Muscle layer of colon (tissue), 2 donors: ENCODE results near the gene CAMK2G.

Experiments
- H3K27ac ChIP-seq: one replicate; pipeline ENCODE4 v1.7.0; 2013; ENCODE audit warnings: low read depth, mild to moderate bottlenecking, low read length, moderate library complexity
- H3K27me3 ChIP-seq, 2 donors: one replicate each; pipeline ENCODE4 v1.7.0; 2013; ENCODE audit warnings: low read length in 2 of 2, mild to moderate bottlenecking in 2 of 2; ENCODE audit not compliant: insufficient read depth in 2 of 2, control insufficient read depth in 1 of 2
- H3K36me3 ChIP-seq: one replicate; pipeline ENCODE4 v1.7.0; 2013; ENCODE audit warnings: mild to moderate bottlenecking, low read length; ENCODE audit not compliant: insufficient read depth
- H3K4me1 ChIP-seq: one replicate; pipeline ENCODE4 v1.7.0; 2013; ENCODE audit warnings: mild to moderate bottlenecking, low read length; ENCODE audit not compliant: insufficient read depth
- H3K4me3 ChIP-seq, 2 donors: one replicate each; pipeline ENCODE4 v1.7.0; 2013; ENCODE audit warnings: low read length in 2 of 2, low read depth in 1 of 2, mild to moderate bottlenecking in 1 of 2, moderate library complexity in 1 of 2
- H3K9ac ChIP-seq: one replicate; pipeline ENCODE4 v1.7.0; 2013; ENCODE audit warnings: low read length
- H3K9me3 ChIP-seq: one replicate; pipeline ENCODE4 v1.7.0; 2013; ENCODE audit warnings: mild to moderate bottlenecking, low read length
- donor health status: abdominal sarcoma.
- donor health status: Adenocarcinoma of cecum.

CAMK2G gene

DNA sequence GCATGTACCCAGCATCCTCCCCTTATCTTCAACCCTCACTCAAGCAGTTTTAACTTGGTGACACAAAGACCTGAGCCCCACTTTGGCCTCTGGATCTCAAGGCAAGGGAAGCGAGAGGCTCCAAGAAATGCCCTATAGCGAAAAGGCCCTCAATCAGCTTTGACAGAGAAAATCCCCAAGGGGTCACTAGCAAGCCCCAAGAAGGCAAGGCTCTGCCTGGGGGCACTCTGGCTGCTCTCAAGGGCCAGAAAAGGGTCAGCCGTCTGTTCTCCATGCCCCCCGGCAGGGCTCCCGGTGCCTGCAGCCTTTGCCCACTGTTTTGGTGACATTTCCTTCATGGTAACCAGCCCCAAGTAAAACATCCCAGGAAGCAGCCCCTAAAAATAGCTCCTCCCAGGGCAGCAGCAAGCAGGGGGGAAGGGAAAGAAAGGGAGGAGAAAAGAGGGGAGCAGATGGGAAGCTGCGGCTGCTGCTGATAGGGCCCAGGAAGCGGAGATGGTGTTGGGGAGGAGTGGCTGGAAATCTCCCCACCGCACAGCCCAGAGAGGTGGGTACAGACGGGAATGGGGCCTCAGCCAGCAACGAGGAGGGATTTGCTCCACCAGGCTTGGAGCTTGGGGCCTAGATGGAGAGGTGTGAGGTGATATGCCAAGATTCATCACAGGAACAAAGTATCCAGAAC is 7.1 kb downstream of the CAMK2G start:
- peaks cover 44% of the 10 kb centered on the region for H3K36me3 ChIP-seq
- H3K27ac ChIP-seq = peak overlapping the region; percentile 74
- H3K4me3 ChIP-seq = peak overlapping the region in 1 of 2 donors; percentile 28
- peaks cover 89% of the 10 kb centered on the region for H3K4me1 ChIP-seq
- H3K9me3 ChIP-seq = no peaks in the 10 kb centered on the region
- peak overlapping the region; percentile 44 for H3K9ac ChIP-seq
- H3K27me3 ChIP-seq = no peaks in the 10 kb centered on the region

DNA sequence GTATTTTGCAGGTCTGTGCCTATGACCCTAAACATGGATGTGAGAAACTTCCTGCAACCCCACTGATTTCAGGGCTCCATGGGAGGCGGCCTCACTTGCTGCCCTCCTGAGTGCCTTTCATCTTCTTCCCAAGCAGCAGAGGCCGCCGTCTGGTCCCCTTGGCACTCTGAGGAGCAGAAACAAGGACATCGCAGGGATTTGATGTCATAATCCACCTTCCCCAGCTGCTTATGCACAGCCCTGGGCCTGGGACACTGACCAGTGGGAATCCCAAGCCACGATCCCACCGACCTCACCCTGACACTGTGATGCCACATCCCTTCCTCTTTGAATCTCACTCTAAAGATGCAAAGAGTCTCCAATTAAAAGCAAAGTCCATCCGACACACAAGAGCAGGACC is 7.7 kb downstream of the CAMK2G start:
- H3K9ac ChIP-seq = peak overlapping the region; percentile 44
- peak overlapping the region in 1 of 2 donors; percentile 28 for H3K4me3 ChIP-seq
- peaks cover 89% of the 10 kb centered on the region for H3K4me1 ChIP-seq

DNA sequence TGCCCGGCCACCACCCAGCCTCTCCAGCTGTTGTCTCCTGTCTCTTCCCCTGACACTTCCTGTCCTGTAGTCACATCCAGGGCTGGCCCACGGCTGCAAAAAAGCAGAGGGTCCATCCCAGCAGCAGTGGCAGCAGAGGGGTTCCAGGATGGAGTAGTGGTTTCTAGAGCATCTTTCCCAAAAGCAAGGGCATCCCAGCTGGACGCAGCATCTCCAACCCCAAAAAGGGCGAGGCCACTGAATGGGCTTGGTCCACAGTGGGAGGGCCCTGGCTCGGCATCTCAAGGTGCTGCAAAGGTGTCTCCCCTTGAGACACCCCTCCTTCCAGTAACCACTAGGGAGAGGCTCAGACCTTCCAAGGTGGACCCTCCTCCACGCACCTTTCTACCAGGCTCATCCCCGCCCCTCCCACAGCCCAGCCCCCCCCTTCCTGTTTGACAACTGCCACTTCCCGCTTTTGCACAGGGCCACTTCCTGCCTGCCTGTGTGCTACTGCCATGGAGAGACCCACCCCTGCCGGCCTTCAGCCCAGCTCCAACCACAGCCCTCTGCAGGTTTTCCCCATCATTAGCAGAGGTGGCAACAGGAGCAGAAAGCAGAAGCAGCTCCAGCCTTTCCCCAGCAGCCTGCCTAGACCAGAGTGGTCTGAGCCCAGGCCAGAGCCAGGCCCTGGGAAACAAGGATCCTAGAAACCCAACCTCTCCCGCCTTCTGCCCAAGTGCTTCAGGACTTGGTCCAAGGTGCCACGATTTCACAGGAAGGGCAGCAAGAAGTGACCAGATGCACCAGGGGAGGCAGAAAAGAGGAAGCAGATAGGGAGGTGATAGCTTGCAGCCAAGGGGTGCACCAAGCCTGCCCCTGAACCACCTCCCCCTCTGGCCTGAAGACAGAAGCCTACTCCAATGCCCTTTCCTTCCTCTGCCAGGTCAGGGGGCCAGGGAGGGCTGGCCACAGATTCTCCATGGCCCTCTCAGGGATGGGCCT is 8.6 kb downstream of the CAMK2G start:
- peak overlapping the region; percentile 44 for H3K9ac ChIP-seq
- H3K27ac ChIP-seq = peak overlapping the region; percentile 61
- no peak overlapping the region for H3K4me3 ChIP-seq

More for the DNA sequence above, 7.7 kb downstream of the CAMK2G start:
- peaks cover 44% of the 10 kb centered on the region for H3K36me3 ChIP-seq
- H3K9me3 ChIP-seq = no peaks in the 10 kb centered on the region
- H3K27me3 ChIP-seq = no peaks in the 10 kb centered on the region
- peak overlapping the region; percentile 74 for H3K27ac ChIP-seq

DNA sequence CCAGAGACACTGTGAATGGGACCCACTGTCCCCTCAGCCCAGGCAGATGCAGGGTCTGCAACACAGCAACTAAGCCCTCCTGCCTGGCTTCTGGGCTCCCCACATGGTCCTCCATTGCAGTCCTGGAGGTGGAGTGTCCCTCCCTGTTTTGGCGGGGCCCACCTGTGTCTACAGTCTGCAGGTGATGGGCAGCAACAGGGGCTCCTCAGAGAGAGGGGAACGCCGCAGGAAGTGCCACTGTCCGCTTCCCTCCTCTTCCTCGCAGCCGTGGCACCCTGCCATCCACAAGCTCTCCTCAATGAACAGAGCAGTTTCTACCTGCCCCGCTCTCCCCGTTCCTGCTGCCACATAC is 9.3 kb downstream of the CAMK2G start:
- Histone ChIP-seq H3K27ac (no peak overlapping the region), H3K9me3 (no peaks in the 10 kb centered on the region), H3K36me3 (peaks cover 40% of the 10 kb centered on the region), H3K27me3 (no peaks in the 10 kb centered on the region), H3K9ac (no peak overlapping the region), H3K4me3 (no peak overlapping the region), H3K4me1 (peaks cover 79% of the 10 kb centered on the region)

More for the DNA sequence above, 8.6 kb downstream of the CAMK2G start:
- no peaks in the 10 kb centered on the region for H3K27me3 ChIP-seq
- no peaks in the 10 kb centered on the region for H3K9me3 ChIP-seq
- H3K4me1 ChIP-seq = peaks cover 82% of the 10 kb centered on the region
- H3K36me3 ChIP-seq = peaks cover 40% of the 10 kb centered on the region

DNA sequence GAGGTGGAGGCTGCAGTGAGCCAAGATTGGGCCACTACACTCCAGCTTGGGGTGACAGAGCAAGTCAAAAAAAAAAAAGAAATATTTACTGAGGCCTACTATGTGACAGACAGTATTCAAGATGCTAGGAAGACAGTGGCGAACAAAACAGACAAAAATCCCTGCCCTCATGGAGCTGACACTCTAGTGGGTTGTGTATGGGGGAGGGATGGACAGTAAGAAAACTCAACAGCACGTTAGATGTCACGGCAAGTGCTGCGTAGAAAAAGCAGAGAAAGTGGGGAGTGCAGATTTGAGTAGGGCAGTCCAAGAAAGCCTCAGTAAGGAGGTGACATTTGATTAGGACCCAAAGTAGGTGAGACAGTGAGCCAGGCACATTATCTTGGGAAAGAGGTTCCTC is 10.1 kb downstream of the CAMK2G start:
- Histone ChIP-seq H3K9me3 (no peaks in the 10 kb centered on the region), H3K9ac (no peak overlapping the region), H3K27me3 (no peaks in the 10 kb centered on the region), H3K36me3 (peaks cover 39% of the 10 kb centered on the region), H3K4me1 (peaks cover 76% of the 10 kb centered on the region), H3K27ac (no peak overlapping the region), H3K4me3 (no peak overlapping the region)

DNA sequence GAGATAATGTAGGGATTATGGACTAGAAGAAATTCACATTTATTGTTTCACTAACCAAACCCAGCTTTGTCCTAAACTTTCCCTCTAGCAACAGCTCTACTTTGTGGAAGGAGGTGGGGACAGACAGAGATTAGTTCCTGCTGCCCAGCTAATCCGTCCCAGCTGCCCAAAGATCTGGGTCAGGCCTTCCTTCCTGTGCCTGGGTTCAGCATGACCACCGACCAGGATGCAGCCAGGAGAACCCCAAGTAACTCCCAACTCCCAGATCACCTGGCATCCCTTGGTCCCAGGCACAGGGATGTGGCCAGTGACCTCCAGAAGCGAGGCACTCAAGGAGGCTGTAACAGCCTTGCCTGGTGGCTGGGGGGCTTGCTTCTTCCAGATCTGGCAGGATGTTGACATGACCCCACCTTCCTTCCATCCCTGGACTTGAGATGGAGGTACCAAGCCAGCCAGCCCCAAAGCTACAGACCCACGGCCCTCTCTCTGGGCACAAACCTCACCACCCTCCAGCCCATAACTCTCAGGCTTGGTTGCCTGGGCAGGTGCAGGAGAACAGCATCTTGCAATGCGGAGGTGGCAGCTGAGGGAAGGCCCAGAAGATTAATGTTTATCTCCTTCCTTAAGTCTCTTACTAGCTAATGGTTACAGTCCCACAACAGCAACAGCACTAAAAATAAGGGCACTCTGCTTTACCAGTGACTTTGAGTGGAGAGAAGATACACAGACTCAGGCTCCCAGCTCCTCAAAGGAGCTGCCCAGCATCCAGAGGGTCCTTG is 11.1 kb downstream of the CAMK2G start:
- no peak overlapping the region for H3K9ac ChIP-seq
- peak overlapping the region; percentile 20 for H3K27ac ChIP-seq

DNA sequence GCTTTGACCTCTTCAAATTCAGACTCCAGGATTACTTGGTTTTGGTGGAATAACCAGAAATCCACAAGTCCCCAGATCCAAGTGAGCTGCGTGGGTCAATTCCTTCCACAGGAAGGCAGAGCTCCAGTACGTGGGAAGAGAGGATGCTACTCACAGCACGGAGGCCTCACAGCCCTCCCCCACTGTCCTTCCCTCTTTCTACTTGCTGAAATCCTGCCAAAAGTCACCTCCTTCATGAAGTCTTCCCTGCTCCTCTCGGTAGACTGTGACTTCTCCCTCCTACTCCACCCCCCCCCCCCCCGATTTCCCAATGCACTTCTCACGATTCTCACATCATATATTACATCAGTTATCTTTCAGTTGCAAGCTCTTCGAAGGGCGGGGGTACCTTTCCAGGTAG is 12.3 kb downstream of the CAMK2G start:
- H3K27me3 ChIP-seq = no peaks in the 10 kb centered on the region
- H3K4me1 ChIP-seq = peaks cover 72% of the 10 kb centered on the region
- H3K9me3 ChIP-seq = no peaks in the 10 kb centered on the region
- no peak overlapping the region for H3K9ac ChIP-seq
- peaks cover 41% of the 10 kb centered on the region for H3K36me3 ChIP-seq
- peak overlapping the region; percentile 12 for H3K27ac ChIP-seq
- H3K4me3 ChIP-seq = no peak overlapping the region

More for the DNA sequence above, 11.1 kb downstream of the CAMK2G start:
- Histone ChIP-seq H3K9me3 (no peaks in the 10 kb centered on the region), H3K4me3 (no peak overlapping the region), H3K27me3 (no peaks in the 10 kb centered on the region), H3K36me3 (peaks cover 35% of the 10 kb centered on the region), H3K4me1 (peaks cover 71% of the 10 kb centered on the region)

DNA sequence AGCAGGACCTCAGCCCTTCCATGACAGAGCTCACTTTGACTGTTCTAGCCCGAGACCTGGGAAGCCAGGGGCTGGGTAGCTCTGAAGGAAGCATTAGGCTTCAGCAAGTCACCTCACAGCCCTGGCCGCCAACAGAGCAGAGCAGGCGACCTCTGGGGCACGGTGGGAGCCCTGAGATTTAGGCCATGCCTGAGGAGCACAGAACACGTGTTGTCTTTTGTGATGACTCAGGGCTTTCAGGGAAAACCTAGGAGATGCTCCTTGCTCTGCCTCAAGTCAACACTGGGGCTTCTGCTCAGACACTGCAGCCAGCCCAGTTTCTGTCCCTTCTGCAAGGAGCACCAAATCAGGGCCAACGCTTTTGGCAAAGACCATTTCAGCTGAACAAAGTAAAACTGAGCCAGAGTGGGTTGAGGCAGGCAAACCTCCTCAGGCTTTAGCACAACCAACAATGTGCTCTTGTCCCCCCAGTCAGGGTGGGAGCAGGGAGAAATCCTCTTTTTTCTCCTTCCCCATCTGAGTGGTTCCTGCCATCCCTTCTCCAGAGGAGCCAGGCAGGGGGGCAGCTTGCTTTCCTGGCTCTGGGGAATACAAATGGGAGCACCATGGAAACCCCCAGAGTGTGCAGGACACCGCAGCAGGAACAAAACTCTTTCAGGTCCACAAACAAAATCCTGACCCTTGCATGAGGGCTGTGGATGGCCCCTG is 14.4 kb downstream of the CAMK2G start:
- no peak overlapping the region for H3K4me3 ChIP-seq
- H3K27ac ChIP-seq = no peak overlapping the region
- no peak overlapping the region for H3K9ac ChIP-seq
- no peaks in the 10 kb centered on the region for H3K27me3 ChIP-seq
- peaks cover 50% of the 10 kb centered on the region for H3K36me3 ChIP-seq
- H3K9me3 ChIP-seq = no peaks in the 10 kb centered on the region
- H3K4me1 ChIP-seq = peaks cover 76% of the 10 kb centered on the region

DNA sequence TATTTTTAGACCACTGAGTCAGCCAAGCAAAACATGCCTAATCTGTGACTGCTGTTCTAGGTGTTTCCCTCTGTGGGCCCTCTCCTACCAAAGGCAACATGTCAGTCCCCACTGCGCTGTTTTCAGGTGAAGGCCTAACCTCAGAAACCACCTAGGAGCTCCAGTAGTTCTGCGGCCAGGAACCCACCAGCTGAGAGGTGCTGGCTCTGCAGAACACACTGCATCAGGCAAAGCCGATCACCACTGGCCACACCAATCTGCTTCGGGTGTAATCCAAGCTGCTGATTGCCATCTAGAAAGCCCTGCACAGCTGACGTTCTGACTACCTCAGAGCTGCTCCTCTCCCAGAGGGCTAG is 14.9 kb downstream of the CAMK2G start:
- H3K36me3 ChIP-seq = peaks cover 50% of the 10 kb centered on the region
- H3K4me3 ChIP-seq = no peak overlapping the region
- H3K9me3 ChIP-seq = no peaks in the 10 kb centered on the region
- H3K4me1 ChIP-seq = peaks cover 82% of the 10 kb centered on the region
- no peaks in the 10 kb centered on the region for H3K27me3 ChIP-seq
- no peak overlapping the region for H3K27ac ChIP-seq
- H3K9ac ChIP-seq = no peak overlapping the region

DNA sequence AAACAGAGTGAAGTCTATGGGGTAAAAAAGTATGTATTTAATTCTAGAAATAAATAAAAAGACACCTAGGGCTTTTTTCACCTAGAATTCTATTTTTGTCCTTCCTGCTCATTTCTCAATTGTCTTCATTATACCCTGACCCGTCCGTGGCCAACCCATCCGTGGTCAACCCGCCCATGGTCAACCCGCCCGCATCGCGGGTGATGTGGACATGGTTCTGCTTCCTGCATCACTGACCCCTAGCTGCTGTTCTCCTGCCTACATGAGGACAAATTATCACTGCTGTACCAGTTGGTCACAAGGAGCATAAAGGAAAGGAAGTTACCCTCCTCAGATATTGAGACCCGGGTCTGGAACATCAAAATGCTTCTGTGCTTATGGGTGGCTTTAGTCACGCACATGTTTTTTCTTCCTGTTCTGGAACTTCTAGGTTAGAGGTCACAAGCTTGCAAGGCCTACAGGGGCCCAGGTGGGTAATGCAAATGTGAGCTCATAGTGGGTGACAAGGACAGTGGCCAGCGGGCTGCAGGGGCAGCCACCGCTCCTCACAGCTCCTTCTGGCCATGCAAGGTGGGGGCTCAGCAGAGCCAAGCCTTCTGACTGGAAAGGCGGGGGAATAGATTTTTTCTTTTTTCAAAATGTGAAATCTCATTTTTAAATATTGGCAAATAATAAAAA is 15.5 kb downstream of the CAMK2G start:
- Histone ChIP-seq H3K27ac (peak overlapping the region; percentile 53), H3K36me3 (peaks cover 50% of the 10 kb centered on the region), H3K4me1 (peaks cover 82% of the 10 kb centered on the region), H3K27me3 (no peaks in the 10 kb centered on the region), H3K4me3 (no peak overlapping the region), H3K9me3 (no peaks in the 10 kb centered on the region), H3K9ac (no peak overlapping the region)
